ENCODE results near the gene SLF2.

The SLF2 gene

DNA sequence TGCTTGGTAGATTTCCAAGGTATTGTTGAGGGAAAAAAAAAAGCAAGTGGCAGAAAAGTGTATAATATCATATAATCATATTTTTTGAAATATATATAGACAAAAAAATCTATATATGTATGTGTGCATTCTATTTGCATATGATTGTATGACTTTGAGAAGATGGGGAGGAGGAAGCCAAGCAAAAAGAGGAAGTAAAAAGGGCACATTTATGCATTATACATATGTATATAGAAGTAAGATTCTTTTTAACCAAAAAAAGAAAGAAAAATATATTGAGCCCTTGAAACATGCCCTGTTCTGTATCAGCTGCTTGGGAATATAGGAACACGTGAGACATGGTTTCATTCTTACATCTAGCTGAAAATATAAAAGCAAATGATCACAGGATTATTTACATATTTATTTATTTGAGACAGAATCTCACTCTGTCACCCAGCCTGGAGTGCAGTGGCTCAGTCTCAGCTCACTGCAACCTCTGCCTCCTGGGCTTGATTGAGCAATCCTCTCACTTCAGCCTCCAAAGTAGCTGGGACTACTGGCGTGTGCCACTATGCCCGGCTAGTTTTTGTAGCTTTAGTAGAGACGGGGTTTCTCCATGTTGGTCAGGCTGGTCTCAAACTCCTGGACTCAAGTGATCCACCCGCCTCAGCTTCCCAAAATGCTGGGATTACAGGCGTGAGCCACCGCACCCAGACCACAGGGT, 18.0 kb upstream of the SLF2 start:
- no peak for TF ChIP-seq REST (IDR thresholded peaks at IDR 0.05; ENCODE audit: insufficient read depth in 1 of 2, low read depth in 2 of 2, low read length in 2 of 2)
- no peak for TF ChIP-seq SIN3A (IDR thresholded peaks at IDR 0.05; ENCODE audit: borderline replicate concordance, insufficient read depth, low read length)
- no peak for TF ChIP-seq FOXP2 (optimal IDR thresholded peaks at IDR 0.05; ENCODE audit: borderline replicate concordance, extremely low read depth, extremely low read length, insufficient read depth)
- TF ChIP-seq POLR2AphosphoS5 (IDR thresholded peaks at IDR 0.05; ENCODE audit: low read depth, low read length) = no peak
- no peak for TF ChIP-seq TAF1 (IDR thresholded peaks at IDR 0.05; ENCODE audit: borderline replicate concordance, insufficient read depth, low read length)

GRCh38 chr10:100895346-100895745, 17.4 kb upstream of the SLF2 start:
- TF ChIP-seq FOXP2 (optimal IDR thresholded peaks at IDR 0.05; ENCODE audit: borderline replicate concordance, extremely low read depth, extremely low read length, insufficient read depth) = no peak
- TF ChIP-seq REST (IDR thresholded peaks at IDR 0.05; ENCODE audit: insufficient read depth in 1 of 2, low read depth in 2 of 2, low read length in 2 of 2) = no peak
- TF ChIP-seq TAF1 (IDR thresholded peaks at IDR 0.05; ENCODE audit: borderline replicate concordance, insufficient read depth, low read length) = no peak
- TF ChIP-seq POLR2AphosphoS5 (IDR thresholded peaks at IDR 0.05; ENCODE audit: low read depth, low read length) = no peak

GRCh38 chr10:100895896-100896295, 16.9 kb upstream of the SLF2 start:
- TF ChIP-seq SIN3A (IDR thresholded peaks at IDR 0.05; ENCODE audit: borderline replicate concordance, insufficient read depth, low read length) = no peak
- TF ChIP-seq POLR2AphosphoS5 (IDR thresholded peaks at IDR 0.05; ENCODE audit: low read depth, low read length) = no peak
- no peak for TF ChIP-seq FOXP2 (optimal IDR thresholded peaks at IDR 0.05; ENCODE audit: borderline replicate concordance, extremely low read depth, extremely low read length, insufficient read depth)
- TF ChIP-seq REST (IDR thresholded peaks at IDR 0.05; ENCODE audit: insufficient read depth in 1 of 2, low read depth in 2 of 2, low read length in 2 of 2) = no peak
- TF ChIP-seq TAF1 (IDR thresholded peaks at IDR 0.05; ENCODE audit: borderline replicate concordance, insufficient read depth, low read length) = no peak

DNA sequence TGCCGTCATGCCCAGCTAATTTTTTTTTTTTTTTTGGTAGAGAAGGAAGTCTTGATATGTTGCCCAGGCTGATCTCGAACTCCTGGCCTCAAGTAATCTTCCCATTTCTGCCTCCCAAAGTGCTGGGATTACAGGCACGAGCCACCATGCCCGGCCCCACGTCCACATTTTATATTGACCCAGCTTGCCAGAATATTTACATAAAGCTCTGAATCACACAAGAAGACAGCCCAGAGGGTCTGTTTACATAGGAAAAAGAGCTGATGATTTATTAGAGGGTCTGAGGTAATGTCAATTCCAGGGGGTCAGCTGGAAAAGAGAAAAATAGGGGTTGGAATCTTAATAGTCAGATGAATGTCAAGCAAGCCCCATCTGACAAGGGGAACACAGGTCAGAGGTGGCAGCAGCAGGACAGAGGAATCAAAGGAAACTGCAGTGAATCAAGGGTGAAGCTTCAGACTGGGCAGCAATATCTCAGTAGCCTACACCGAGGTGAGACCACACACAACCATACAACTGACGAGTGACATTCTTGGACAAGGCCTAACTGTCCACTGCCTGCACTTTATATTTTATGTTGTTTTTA, 15.8 kb upstream of the SLF2 start:
- TF ChIP-seq SIN3A (IDR thresholded peaks at IDR 0.05; ENCODE audit: borderline replicate concordance, insufficient read depth, low read length) (no peak), FOXP2 (optimal IDR thresholded peaks at IDR 0.05; ENCODE audit: borderline replicate concordance, extremely low read depth, extremely low read length, insufficient read depth) (no peak), POLR2AphosphoS5 (IDR thresholded peaks at IDR 0.05; ENCODE audit: low read depth, low read length) (no peak), REST (IDR thresholded peaks at IDR 0.05; ENCODE audit: insufficient read depth in 1 of 2, low read depth in 2 of 2, low read length in 2 of 2) (no peak), TAF1 (IDR thresholded peaks at IDR 0.05; ENCODE audit: borderline replicate concordance, insufficient read depth, low read length) (no peak)
